GM23338 (cell line): ENCODE measurements around the gene NHS.

ENCODE experiments used
- CREB1 ChIP-seq: fragments of 250-450 bp; sonication (Bioruptor Pico); IDR thresholded peaks from 2 replicates; pipeline ENCODE4 v1.5.0; 2020; ENCODE audit warnings: low read depth, mild to moderate bottlenecking, moderate library complexity
- EZH2 ChIP-seq: fragments of 200-600 bp; sonication (generic); IDR thresholded peaks from one replicate; pipeline ENCODE4 v1.8.0; 2017; ENCODE audit warnings: antibody characterized with exemption, mild to moderate bottlenecking, low read depth; ENCODE audit not compliant: unreplicated experiment
- EZH2phosphoT487 ChIP-seq: fragments of 200-600 bp; sonication (generic); IDR thresholded peaks from one replicate; pipeline ENCODE4 v1.8.1; 2018; ENCODE audit warnings: antibody characterized with exemption; ENCODE audit not compliant: unreplicated experiment
- POLR2AphosphoS5 ChIP-seq: IDR thresholded peaks from 2 replicates; pipeline ENCODE4 v1.6.1; 2016; ENCODE audit warnings: antibody characterized with exemption, low read depth
- TF ChIP-seq, protein P1 (sequence below), 2 experiments: fragments of 200-600 bp in 1 of 2; sonication (generic) in 1 of 2; conservative IDR thresholded peaks; 2 replicates each; pipeline versions ENCODE4 v1.5.1 to v1.6.1; 2016 to 2017; ENCODE audit warnings: antibody characterized with exemption in 2 of 2, low read depth in 2 of 2, mild to moderate bottlenecking in 2 of 2, moderate library complexity in 1 of 2
- TF ChIP-seq, protein P2 (sequence below): IDR thresholded peaks from 2 replicates; pipeline ENCODE4 v1.6.1; 2016; ENCODE audit warnings: antibody characterized with exemption
- TF ChIP-seq, protein P3 (sequence below): IDR thresholded peaks from one replicate; pipeline ENCODE4 v1.6.1; 2018; ENCODE audit warnings: antibody characterized with exemption; ENCODE audit not compliant: unreplicated experiment

DNA sequence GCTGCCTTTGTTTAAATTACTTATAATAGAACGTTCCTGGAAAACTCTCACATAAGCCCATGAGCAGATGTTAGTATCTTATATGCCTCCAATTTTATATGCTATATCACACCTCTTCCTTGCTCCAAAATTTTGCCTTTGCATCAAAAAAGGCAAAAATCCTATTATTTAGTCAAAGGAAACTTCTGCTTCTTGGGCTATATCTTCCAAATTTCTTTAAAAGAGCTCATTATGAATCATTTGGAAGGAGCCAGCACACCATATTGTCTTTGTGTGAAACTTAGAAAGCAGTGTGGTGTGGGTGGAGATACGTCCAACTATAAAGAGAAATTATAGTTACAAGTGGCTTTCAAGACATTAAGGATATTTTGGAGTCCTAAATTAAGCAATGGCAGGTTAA is 35.7 kb downstream of the NHS start:
- TF ChIP-seq, protein P1, sequence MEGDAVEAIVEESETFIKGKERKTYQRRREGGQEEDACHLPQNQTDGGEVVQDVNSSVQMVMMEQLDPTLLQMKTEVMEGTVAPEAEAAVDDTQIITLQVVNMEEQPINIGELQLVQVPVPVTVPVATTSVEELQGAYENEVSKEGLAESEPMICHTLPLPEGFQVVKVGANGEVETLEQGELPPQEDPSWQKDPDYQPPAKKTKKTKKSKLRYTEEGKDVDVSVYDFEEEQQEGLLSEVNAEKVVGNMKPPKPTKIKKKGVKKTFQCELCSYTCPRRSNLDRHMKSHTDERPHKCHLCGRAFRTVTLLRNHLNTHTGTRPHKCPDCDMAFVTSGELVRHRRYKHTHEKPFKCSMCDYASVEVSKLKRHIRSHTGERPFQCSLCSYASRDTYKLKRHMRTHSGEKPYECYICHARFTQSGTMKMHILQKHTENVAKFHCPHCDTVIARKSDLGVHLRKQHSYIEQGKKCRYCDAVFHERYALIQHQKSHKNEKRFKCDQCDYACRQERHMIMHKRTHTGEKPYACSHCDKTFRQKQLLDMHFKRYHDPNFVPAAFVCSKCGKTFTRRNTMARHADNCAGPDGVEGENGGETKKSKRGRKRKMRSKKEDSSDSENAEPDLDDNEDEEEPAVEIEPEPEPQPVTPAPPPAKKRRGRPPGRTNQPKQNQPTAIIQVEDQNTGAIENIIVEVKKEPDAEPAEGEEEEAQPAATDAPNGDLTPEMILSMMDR (conservative IDR thresholded peaks at IDR 0.05; ENCODE audit: low read depth in 2 of 2): no peak
- TF ChIP-seq POLR2AphosphoS5: no peak
- no peak for TF ChIP-seq EZH2
- TF ChIP-seq CREB1 (CRISPR knock-in tag): no peak
- TF ChIP-seq, protein P2, sequence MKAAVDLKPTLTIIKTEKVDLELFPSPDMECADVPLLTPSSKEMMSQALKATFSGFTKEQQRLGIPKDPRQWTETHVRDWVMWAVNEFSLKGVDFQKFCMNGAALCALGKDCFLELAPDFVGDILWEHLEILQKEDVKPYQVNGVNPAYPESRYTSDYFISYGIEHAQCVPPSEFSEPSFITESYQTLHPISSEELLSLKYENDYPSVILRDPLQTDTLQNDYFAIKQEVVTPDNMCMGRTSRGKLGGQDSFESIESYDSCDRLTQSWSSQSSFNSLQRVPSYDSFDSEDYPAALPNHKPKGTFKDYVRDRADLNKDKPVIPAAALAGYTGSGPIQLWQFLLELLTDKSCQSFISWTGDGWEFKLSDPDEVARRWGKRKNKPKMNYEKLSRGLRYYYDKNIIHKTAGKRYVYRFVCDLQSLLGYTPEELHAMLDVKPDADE: no peak
- TF ChIP-seq, protein P3, sequence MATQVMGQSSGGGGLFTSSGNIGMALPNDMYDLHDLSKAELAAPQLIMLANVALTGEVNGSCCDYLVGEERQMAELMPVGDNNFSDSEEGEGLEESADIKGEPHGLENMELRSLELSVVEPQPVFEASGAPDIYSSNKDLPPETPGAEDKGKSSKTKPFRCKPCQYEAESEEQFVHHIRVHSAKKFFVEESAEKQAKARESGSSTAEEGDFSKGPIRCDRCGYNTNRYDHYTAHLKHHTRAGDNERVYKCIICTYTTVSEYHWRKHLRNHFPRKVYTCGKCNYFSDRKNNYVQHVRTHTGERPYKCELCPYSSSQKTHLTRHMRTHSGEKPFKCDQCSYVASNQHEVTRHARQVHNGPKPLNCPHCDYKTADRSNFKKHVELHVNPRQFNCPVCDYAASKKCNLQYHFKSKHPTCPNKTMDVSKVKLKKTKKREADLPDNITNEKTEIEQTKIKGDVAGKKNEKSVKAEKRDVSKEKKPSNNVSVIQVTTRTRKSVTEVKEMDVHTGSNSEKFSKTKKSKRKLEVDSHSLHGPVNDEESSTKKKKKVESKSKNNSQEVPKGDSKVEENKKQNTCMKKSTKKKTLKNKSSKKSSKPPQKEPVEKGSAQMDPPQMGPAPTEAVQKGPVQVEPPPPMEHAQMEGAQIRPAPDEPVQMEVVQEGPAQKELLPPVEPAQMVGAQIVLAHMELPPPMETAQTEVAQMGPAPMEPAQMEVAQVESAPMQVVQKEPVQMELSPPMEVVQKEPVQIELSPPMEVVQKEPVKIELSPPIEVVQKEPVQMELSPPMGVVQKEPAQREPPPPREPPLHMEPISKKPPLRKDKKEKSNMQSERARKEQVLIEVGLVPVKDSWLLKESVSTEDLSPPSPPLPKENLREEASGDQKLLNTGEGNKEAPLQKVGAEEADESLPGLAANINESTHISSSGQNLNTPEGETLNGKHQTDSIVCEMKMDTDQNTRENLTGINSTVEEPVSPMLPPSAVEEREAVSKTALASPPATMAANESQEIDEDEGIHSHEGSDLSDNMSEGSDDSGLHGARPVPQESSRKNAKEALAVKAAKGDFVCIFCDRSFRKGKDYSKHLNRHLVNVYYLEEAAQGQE: no peak
- TF ChIP-seq EZH2phosphoT487: no peak
